GM18907 (cell line): Measurements from ENCODE around the gene SLC12A8.
"Not testable (repeated sequence)": the region's sequence is repeated elsewhere in the genome, so short reads cannot be mapped to it uniquely, and the experiment has no call there.

ENCODE experiments used
- ATAC-seq: cut with Tn5 transposase; IDR thresholded peaks from one replicate; pipeline ENCODE4 v1.9.1; 2021; ENCODE audit warnings: mild to moderate bottlenecking, moderate library complexity; ENCODE audit not compliant: unreplicated experiment

The SLC12A8 gene

GRCh38 chr3:125083776-125084175 lies 128.8 kb downstream of the SLC12A8 start:
- no peak for ATAC-seq

- ATAC-seq, result not testable (repeated sequence)
These were observed 130.2 kb downstream of the SLC12A8 start for GRCh38 chr3:125082339-125082738.

GRCh38 chr3:125080077-125080476 lies 132.5 kb downstream of the SLC12A8 start:
- ATAC-seq, result no peak

- ATAC-seq, result no peak
These were observed 132.9 kb downstream of the SLC12A8 start for GRCh38 chr3:125079675-125080045.

GRCh38 chr3:125078951-125079674 lies 133.4 kb downstream of the SLC12A8 start:
- ATAC-seq, result no peak

GRCh38 chr3:125077864-125078263 lies 134.7 kb downstream of the SLC12A8 start:
- no peak for ATAC-seq

- ATAC-seq, result no peak
These were observed 136.1 kb downstream of the SLC12A8 start for GRCh38 chr3:125076464-125076863.

- no peak for ATAC-seq
These were observed 136.8 kb downstream of the SLC12A8 start for GRCh38 chr3:125075738-125076137.

GRCh38 chr3:125073390-125073905 lies 139.1 kb downstream of the SLC12A8 start:
- ATAC-seq, result no peak

- no peak for ATAC-seq
These were observed 139.7 kb downstream of the SLC12A8 start for GRCh38 chr3:125072749-125073389.

- no peak for ATAC-seq
These were observed 140.2 kb downstream of the SLC12A8 start for GRCh38 chr3:125072301-125072700.

- ATAC-seq, result no peak
These were observed 142.4 kb downstream of the SLC12A8 start for GRCh38 chr3:125069968-125070745.

- ATAC-seq, result no peak
These were observed 143.1 kb downstream of the SLC12A8 start for GRCh38 chr3:125069452-125069851.

- ATAC-seq, result no peak
These were observed 144.3 kb downstream of the SLC12A8 start for GRCh38 chr3:125068265-125068664.

GRCh38 chr3:125067225-125067624 lies 145.3 kb downstream of the SLC12A8 start:
- no peak for ATAC-seq

GRCh38 chr3:125062904-125063618 lies 149.5 kb downstream of the SLC12A8 start:
- no peak for ATAC-seq

GRCh38 chr3:125061646-125062045 lies 150.9 kb downstream of the SLC12A8 start:
- ATAC-seq, result no peak

GRCh38 chr3:125061170-125061569 lies 151.4 kb downstream of the SLC12A8 start:
- ATAC-seq, result no peak

- ATAC-seq, result no peak
These were observed 152.9 kb downstream of the SLC12A8 start for GRCh38 chr3:125059488-125060245.

GRCh38 chr3:125058959-125059358 lies 153.6 kb downstream of the SLC12A8 start:
- no peak for ATAC-seq
